Activated naive CD4-positive, alpha-beta T cell treated with anti-CD3 and anti-CD28 coated beads, Interleukin-2, amount 50 U/mL, for 72 hours (primary cell): ENCODE measurements around the gene CKMT1B. TPM values are rescaled to one million over a fixed set of nuclear protein-coding genes. Genes with fewer than 3 reads are reported as not detected.
A peak's percentile ranks its signal among the peaks of the same experiment; 100 is the strongest.
"Not testable (repeated sequence)": the region's sequence is repeated elsewhere in the genome, so short reads cannot be mapped to it uniquely, and the experiment has no call there.

Experiments used
- ATAC-seq, 2 donors: fragments of 150-1000 bp; cut with Tn5 transposase; 2 replicates each; pipeline ENCODE4 v1.10.0; 2021; ENCODE audit warnings: mild to moderate bottlenecking in 2 of 2, moderate library complexity in 2 of 2
- DNase-seq, 2 donors: peaks; one replicate each; pipeline ENCODE4 v3.0.0; 2021 to 2022; ENCODE audit warnings: low spot score in 2 of 2
- H3K27ac Mint-ChIP-seq, 2 donors: one replicate each; pipeline ENCODE4 v1.8.0; 2022; ENCODE audit warnings: mild to moderate bottlenecking in 2 of 2, mixed read lengths in 2 of 2
- H3K36me3 Mint-ChIP-seq, 2 donors: one replicate each; pipeline ENCODE4 v1.8.0; 2022; ENCODE audit warnings: mixed read lengths in 2 of 2
- H3K9me3 Mint-ChIP-seq, 2 donors: one replicate each; pipeline ENCODE4 v1.8.0; 2022; ENCODE audit warnings: mixed read lengths in 2 of 2
- total RNA-seq, 2 donors: library from RNA; stranded (reverse); gene quantifications; one replicate each; pipeline ENCODE4 v1.2.3, GENCODE V29; 2022

CKMT1B gene
- total RNA-seq, 2 donors from 2014 or later, result 0.34 to 1.1 TPM

GRCh38 chr15:43618700-43619099 lies 24.9 kb downstream of the CKMT1B start, which contains the start of gene STRC:
STRC (minus strand) TSS chr15:43618800; CDS start chr15:43618722, 78 bp downstream.
- H3K27ac Mint-ChIP-seq, H3K36me3 Mint-ChIP-seq, DNase-seq, ATAC-seq, H3K9me3 Mint-ChIP-seq: not testable (repeated sequence)

- H3K36me3 Mint-ChIP-seq, H3K9me3 Mint-ChIP-seq, ATAC-seq, DNase-seq, H3K27ac Mint-ChIP-seq: not testable (repeated sequence)
Observed at GRCh38 chr15:43622068-43622799, 28.4 kb downstream of the CKMT1B start.

DNA sequence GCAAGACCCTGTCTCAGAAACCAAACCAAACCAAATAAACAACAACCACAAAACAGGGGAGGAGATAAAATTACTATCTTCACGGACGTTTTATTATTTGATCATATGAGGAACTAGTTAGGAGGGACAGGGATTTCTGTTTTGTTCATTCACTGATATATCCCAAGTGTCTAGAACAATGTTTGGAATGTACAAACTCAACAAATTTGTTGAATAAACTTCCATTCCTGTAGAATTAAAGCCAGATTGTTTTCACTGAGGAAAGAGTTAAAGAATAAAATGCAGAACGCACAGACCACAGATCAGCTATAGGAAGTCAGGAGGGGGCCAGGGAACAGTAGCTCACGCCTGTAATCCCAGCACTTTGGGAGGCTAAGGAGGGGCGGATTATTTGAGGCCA lies 31.3 kb downstream of the CKMT1B start:
- DNase-seq (no peak), ATAC-seq (no peak)
- H3K36me3 Mint-ChIP-seq, result no peaks in the 10 kb centered on the region
- no peaks in the 10 kb centered on the region for H3K9me3 Mint-ChIP-seq
- no peak overlapping the region for H3K27ac Mint-ChIP-seq

DNA sequence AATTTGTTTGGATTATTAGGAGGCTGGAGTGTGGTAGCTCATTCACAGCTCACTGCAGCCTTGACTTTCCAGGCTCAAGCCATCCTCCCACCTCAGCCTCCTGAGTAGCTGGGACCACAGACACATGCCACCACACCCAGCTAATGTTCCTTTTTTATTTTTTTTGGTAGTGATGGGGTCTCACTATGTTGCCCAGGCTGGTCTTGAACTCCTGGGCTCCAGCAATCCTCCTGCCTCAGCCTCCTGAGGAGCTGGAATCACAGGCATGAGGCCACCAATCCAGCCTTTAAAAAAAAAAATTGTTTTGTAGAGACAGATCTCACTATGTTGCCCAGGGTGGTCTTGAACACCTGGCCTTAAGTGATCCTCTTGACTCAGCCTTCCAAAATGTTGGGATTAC lies 33.1 kb downstream of the CKMT1B start:
- not testable (repeated sequence) for ATAC-seq, H3K27ac Mint-ChIP-seq, H3K36me3 Mint-ChIP-seq, H3K9me3 Mint-ChIP-seq, DNase-seq

- not testable (repeated sequence) for H3K36me3 Mint-ChIP-seq, DNase-seq, H3K9me3 Mint-ChIP-seq
- ATAC-seq, result peak in 1 of 2 donors; percentile 32
- peak overlapping the region in 1 of 2 donors; percentile 73 for H3K27ac Mint-ChIP-seq
Observed at GRCh38 chr15:43638464-43639204, 44.8 kb downstream of the CKMT1B start.

Other genes with a start within 250 kb of the CKMT1B start
- gene ZSCAN29, start 223.0 kb upstream of the CKMT1B start, total RNA-seq, result 10 to 100 TPM; 17.0 to 22.7 TPM
- gene TUBGCP4, start 222.9 kb upstream of the CKMT1B start, total RNA-seq, result 10 to 100 TPM; 40.1 to 45.0 TPM
- gene TP53BP1, start 100.9 kb upstream of the CKMT1B start, total RNA-seq, result 10 to 100 TPM; 24.0 to 35.9 TPM
- 1 to 10 TPM in 1 of 2 donors, under 1 TPM in 1; 0.84 to 1.4 TPM for gene MAP1A, start 76.4 kb upstream of the CKMT1B start, total RNA-seq
- 10 to 100 TPM; 27.8 to 51.3 TPM for gene PPIP5K1, start 3.8 kb upstream of the CKMT1B start, total RNA-seq
- gene STRC, start 24.8 kb downstream of the CKMT1B start, total RNA-seq, result 1 to 10 TPM; 2.3 to 2.6 TPM
- 1 to 10 TPM; 4.4 to 8.1 TPM for gene CATSPER2, start 54.8 kb downstream of the CKMT1B start, total RNA-seq
- gene CKMT1A, start 99.8 kb downstream of the CKMT1B start, total RNA-seq, result not detected
- gene PDIA3, start 152.4 kb downstream of the CKMT1B start, total RNA-seq, result 100 to 1,000 TPM; 144 to 224 TPM
- gene ELL3, start 182.9 kb downstream of the CKMT1B start, total RNA-seq, result 1 to 10 TPM; 4.5 to 9.3 TPM
- 100 to 1,000 TPM; 714 to 722 TPM for gene SERF2, start 198.3 kb downstream of the CKMT1B start, total RNA-seq
- under 1 TPM; 0.31 to 0.61 TPM for gene SERINC4, start 206.2 kb downstream of the CKMT1B start, total RNA-seq
- 10 to 100 TPM; 11.6 to 35.2 TPM for gene HYPK, start 206.6 kb downstream of the CKMT1B start, total RNA-seq
- 10 to 100 TPM; 48.5 to 50.2 TPM for gene MFAP1, start 230.7 kb downstream of the CKMT1B start, total RNA-seq
- gene WDR76, start 233.0 kb downstream of the CKMT1B start, total RNA-seq, result 100 to 1,000 TPM in 1 of 2 donors, 10 to 100 TPM in 1; 70.8 to 124 TPM